SIG-M5 (cell line): ENCODE data around the gene EPB41L4B.

Source experiments
- DNase-seq: peaks from one replicate; lab custom pipeline; 2025; lab: John Stamatoyannopoulos, UW

Gene EPB41L4B

GRCh38 chr9:109320331-109320741, 523 bp downstream of the EPB41L4B start:
- no peak for DNase-seq

DNA sequence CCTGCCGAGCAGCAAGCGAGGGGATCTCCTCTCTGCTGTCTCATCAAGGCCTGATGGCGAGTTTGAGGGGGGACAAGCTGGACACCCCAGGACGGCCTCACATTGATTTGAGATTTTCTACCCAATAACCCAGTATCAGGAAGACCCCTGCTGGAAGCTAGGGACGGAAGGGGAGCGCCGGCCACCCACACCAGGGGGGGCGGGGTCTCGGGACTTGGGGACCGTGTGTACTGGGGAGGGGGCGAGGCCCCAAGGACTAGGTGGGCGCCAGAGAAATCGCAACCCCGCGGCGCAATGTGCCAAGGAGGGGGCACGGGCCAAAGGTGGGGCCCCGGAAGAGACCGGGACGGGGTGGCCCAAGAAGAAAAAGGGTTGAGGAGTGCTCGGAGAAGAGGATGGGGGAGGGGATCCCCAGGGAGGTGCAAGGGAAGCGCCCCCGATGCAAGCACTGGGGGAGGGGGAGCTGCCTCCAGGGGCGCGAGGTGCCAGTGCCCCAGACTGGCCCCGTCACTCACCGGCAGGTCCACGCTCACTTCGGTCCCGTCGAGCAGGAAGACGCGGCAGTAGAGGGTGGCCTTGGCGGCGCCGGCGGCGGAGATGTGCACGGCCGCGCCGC, 1.1 kb downstream of the EPB41L4B start:
- DNase-seq: no peak

GRCh38 chr9:109319017-109319625, 1.7 kb downstream of the EPB41L4B start:
- no peak for DNase-seq

GRCh38 chr9:109317979-109318741, 2.7 kb downstream of the EPB41L4B start:
- DNase-seq: no peak

DNA sequence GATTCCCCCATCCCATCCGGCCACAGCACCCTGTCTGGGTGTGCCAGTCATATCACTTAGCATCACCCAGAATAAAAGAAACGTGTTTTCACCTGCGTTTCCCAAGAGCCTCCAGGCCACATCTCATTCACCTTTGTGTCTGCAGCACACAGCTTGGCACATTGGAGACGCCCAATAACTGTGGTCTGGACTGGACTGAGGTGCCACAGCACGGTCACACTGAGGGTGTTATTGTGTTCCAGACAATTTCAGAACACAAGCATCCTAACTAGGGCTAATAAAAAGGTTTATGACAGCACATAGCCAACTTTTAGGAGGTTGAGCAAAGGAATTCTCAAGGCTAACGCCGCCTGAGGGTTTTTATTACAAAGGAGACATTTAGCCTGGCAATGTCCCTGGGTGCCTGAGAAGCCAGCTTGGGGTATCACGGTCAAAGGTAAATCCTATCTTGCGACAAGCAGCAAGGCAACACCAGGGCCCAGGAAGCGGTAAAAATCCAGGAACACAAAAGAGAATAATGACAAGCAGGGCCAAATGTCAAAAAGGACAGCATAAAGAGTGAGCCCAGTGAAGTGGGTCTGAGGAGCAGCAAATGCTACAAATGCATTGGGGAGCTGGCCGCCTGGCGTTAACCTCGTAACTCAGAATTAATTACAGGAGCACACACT, 3.4 kb downstream of the EPB41L4B start:
- no peak for DNase-seq

DNA sequence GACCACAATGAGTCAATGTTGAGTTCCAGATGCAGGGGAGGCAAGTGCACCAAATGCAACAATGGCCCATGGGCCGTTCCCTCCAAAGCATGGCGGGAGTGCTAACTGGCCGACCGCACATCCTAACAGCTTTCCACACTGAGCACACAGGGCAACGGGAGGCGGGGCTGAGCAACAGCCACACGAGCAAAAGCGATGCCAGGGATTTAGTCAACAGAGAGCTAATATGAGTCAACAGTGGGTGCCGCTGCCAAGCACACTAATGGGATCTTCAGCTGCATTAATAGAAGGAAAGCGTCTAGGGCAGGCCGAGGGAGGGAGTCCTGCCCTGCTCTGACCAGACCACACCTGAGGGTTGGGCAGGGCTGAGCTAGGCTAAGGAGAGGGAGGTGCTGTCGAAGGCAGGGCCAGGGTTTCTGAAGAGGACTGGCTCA, 4.6 kb downstream of the EPB41L4B start:
- no peak for DNase-seq

GRCh38 chr9:109315480-109316206, 5.2 kb downstream of the EPB41L4B start:
- no peak for DNase-seq

- no peak for DNase-seq
Observed at GRCh38 chr9:109314011-109314531, 6.8 kb downstream of the EPB41L4B start.

GRCh38 chr9:109313351-109313750, 7.5 kb downstream of the EPB41L4B start:
- no peak for DNase-seq

- DNase-seq: no peak
Observed at GRCh38 chr9:109312783-109313182, 8.1 kb downstream of the EPB41L4B start.

DNA sequence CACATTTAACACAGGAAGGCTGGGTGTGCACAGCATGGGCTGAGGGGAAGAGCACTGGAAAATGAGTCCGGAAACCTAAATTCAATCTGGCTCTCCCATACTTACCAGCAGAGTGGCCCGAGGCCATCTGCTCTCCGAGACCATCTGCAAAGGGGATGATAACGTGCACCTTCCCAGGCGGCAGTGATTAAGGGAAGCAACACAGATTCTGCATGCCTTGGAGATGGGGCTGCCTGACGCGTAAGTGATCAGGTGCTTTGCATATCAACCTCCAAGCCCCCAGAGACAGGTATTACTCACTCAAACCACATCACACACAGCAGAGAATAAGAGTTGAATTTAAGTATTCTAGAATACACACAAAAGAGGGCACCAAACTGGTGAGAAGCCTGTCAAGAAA, 9.1 kb downstream of the EPB41L4B start:
- DNase-seq: no peak

DNA sequence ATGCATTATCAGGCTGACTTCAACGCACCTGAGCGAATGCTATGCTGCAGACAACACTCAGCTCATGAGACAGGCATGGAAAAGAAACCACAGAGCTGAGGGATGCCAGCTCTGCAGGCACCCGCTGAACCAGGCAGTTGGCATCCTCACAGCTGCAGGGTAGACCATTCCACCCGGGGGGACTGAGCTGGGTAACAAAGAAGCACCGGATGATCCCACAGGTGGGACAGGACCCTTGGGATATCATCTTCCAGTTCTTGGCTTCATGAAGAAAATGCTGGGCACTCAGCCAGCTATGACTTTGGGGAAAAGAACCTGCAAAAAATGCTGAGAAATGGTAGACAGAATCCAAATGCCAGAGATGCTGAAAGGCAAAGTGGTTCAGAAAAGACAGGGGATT, 9.6 kb downstream of the EPB41L4B start:
- DNase-seq: no peak

- no peak for DNase-seq
Observed at GRCh38 chr9:109310486-109310901, 10.4 kb downstream of the EPB41L4B start.

DNA sequence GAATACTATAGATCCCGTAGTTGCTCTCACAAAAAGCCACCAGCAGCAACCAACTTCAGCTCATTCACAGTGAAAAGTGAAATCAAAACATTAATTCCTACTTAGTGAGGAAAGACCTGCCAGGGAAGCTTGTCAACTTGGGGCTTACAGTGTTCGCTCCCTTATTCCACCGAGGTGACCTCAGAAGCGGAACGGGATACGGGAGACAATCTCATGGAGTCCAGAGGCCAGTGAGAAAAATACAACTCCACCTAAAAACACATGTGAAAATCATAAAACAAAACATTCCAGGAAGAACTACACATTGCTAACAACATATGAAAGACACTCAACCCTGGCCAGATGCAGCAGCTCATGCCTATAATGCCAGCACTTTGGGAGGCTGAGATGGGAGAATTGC, 11.6 kb downstream of the EPB41L4B start:
- DNase-seq: no peak

DNA sequence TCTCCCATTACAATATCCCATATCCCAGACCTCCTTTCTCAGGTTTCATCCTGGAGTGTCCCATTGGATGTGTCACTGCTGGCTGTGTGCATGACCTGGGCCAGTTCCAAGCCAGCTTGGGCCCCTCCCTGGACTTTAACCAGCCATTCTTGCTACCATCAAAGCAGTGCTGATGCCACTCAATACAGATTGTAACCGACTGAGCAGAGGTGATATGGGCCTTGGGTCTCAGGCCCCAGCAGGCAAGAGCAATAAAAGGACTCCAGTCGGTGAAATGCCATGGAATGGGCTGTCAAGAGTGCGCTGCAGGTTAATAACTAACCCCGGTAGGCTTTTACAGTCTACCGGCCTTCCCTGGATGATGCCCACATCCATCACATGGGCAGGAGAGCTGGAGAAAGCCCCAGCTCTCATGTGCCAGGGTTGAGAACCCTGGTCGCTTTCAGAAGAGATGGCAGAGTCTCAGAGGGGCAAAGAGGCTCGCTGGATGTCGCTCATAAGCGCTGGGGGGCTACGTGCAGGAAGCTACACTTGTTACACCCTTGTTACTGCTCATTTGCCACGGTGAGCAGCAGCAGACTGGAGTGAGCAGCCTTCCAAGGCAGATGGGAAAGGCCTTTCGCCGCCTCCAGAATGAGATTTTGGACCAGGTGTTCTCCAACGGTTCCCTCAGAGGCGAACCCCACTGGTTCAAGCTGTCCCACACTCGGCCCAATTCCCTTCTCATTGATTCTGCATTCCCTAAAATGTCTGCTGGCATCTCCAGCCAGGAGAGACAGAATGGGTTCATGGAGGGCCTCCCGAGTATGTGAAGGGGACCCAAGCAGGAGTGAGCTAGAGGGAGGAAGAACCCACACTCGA, 13.2 kb downstream of the EPB41L4B start:
- DNase-seq: no peak

DNA sequence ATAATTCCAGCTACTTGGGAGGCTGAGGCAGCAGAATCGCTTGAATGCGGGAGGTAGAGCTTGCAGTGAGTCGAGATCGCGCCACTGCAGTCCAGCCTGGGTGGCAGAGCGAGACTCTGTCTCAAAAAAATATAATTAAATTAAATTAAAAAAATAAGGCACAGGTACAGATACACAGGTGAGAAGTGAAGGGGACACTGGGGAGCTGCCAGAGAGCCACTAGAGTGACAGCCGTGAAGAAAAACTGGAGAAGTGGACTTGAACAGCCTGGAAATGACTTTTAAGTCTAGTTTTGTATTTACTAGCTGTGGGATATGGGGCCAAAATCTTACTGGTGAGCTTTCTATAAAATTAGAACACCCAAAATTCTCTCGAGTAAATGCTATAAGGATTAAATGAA, 15.1 kb downstream of the EPB41L4B start:
- no peak for DNase-seq

DNA sequence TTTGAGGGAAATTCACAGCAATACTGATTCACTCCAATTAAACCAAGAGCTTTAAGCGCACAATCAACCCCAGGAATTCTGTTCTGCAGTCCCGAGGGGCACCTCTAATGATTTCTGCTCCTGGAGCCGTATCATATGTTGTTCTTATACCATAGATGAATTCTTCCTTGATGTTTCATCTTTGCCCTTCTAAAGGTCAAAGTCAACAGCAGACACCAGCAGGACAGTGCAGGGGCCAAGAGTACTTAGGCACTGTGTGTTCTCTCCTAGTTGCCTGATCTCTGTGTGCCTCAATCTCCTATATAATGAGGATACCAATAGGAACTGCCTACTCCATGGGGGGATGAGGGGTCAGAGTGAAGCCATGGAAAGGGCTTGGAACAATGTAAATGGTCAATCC, 16.5 kb downstream of the EPB41L4B start:
- no peak for DNase-seq

- no peak for DNase-seq
Observed at GRCh38 chr9:109303900-109304299, 17.0 kb downstream of the EPB41L4B start.

GRCh38 chr9:109302606-109303005, 18.3 kb downstream of the EPB41L4B start:
- no peak for DNase-seq

DNA sequence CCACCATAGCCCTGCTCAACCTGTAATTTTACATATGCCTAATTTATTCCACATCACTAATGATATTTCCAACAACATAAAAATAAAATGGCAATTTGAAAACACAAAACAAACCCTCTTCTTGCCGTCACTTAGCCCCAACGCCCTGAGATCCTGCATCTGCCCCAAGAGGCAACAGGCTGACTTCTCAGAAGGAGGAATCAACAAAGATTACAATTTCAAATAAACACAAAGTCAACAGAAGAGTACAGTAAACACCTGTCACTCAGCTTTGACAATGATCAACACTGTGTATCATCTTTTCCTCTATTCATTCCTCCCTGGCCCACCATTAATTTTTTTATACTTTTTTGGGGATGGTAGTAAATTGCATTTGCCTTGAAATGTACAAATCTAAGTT, 19.8 kb downstream of the EPB41L4B start:
- DNase-seq: no peak

GRCh38 chr9:109299891-109300290, 21.0 kb downstream of the EPB41L4B start:
- no peak for DNase-seq
